K562 (cell line): ENCODE data around the gene FLVCR2. TPM values are rescaled to one million over a fixed set of nuclear protein-coding genes. Genes with fewer than 3 reads are reported as not detected.

Source experiments
- ATAC-seq: fragments of 200-7000 bp; cut with Tn5 transposase; 3 replicates; pipeline ENCODE4 v1.9.1; 2020; ENCODE audit warnings: moderate library complexity
- BruUV-seq: library from RNA; stranded (reverse); fragments of 400-500 nt; replicated peaks from 2 replicates; lab custom pipeline; 2021; lab: Mats Ljungman, UMichigan
- CTCF ChIA-PET: fragments of 300-600 bp; formaldehyde crosslinking; extraction: SDS; loops from one replicate; lab custom pipeline; 2021; ENCODE audit warnings: low intra/inter-chr PET ratio; lab: Yijun Ruan, JAX
- POLR2A ChIA-PET: fragments of 300-600, 350-650 bp; sonication (Branson Sonifier 250); formaldehyde crosslinking; extraction: SDS; loops from one replicate; lab custom pipeline; 2021; ENCODE audit warnings: antibody characterized with exemption, inconsistent platforms; lab: Yijun Ruan, JAX
- DNase-seq, 4 experiments: peaks; one replicate each; pipeline versions ENCODE4 v3.0.0 to v3.0.0-alpha.2; 2011 to 2018; ENCODE audit warnings: low spot score in 3 of 4, mixed read lengths in 3 of 4; ENCODE audit errors: extremely low read depth in 1 of 4
- FAIRE-seq: peaks from 2 replicates; lab custom pipeline; 2011; peaks lifted over from hg19 to GRCh38; lab: Jason Lieb, UNC
- H2AFZ ChIP-seq: 2 replicates; pipeline ENCODE4 v1.6.0; 2011; ENCODE audit warnings: low read depth, low read length, control low read depth, inconsistent platforms
- H3K27ac ChIP-seq: fragments of 200-600 bp; 3 replicates; pipeline ENCODE4 v1.8.0; 2011; ENCODE audit warnings: low read depth, mild to moderate bottlenecking, control low read depth, inconsistent platforms, low read length, moderate library complexity, mixed read lengths; ENCODE audit errors: extremely low read depth
- H3K27me3 ChIP-seq, 2 experiments: fragments of 300-600 bp in 1 of 2; 2 replicates in 1 of 2; 3 replicates in 1 of 2; pipeline versions ENCODE4 v1.6.0 to v1.8.0; 2011; ENCODE audit warnings: inconsistent platforms in 2 of 2, low read length in 2 of 2, mild to moderate bottlenecking in 1 of 2, mixed read lengths in 1 of 2, moderate library complexity in 1 of 2; ENCODE audit not compliant: control insufficient read depth in 2 of 2, insufficient read depth in 2 of 2
- H3K36me3 ChIP-seq: fragments of 300-600 bp; 3 replicates; pipeline ENCODE4 v1.8.0; 2011; ENCODE audit warnings: mild to moderate bottlenecking, low read length, inconsistent platforms; ENCODE audit not compliant: control insufficient read depth, insufficient read depth
- H3K4me1 ChIP-seq, 2 experiments: fragments of 200-600 bp in 1 of 2; replicated peaks in 1 of 2; 2 replicates in 1 of 2; 3 replicates in 1 of 2; pipeline versions ENCODE4 v1.5.1 to v1.8.0; 2011; ENCODE audit warnings: inconsistent platforms in 2 of 2, low read length in 2 of 2, mild to moderate bottlenecking in 1 of 2, mixed read lengths in 1 of 2, moderate library complexity in 1 of 2; ENCODE audit not compliant: control insufficient read depth in 2 of 2, insufficient read depth in 2 of 2
- H3K4me2 ChIP-seq: 2 replicates; pipeline ENCODE4 v1.6.1; 2011; ENCODE audit warnings: low read length, control low read depth, inconsistent platforms, mixed read lengths; ENCODE audit not compliant: insufficient read depth
- H3K4me3 ChIP-seq: fragments of 200-600 bp; sonication (generic), shearing (Covaris generic); 2 replicates; pipeline ENCODE4 v1.5.1; 2016; ENCODE audit warnings: control low read depth, inconsistent platforms
- H3K79me2 ChIP-seq: fragments of 200-600 bp; 3 replicates; pipeline ENCODE4 v1.8.0; 2011; ENCODE audit warnings: low read length, inconsistent platforms; ENCODE audit not compliant: control insufficient read depth, insufficient read depth
- H3K9ac ChIP-seq, 2 experiments: 2 replicates each; pipeline versions ENCODE4 v1.6.0 to v1.6.1; 2011; ENCODE audit warnings: low read depth in 2 of 2, low read length in 2 of 2, control low read depth in 1 of 2, inconsistent platforms in 1 of 2, mild to moderate bottlenecking in 1 of 2, mixed read lengths in 1 of 2; ENCODE audit not compliant: insufficient read depth in 1 of 2
- H3K9me1 ChIP-seq: one replicate; pipeline ENCODE4 v1.6.0; 2011; ENCODE audit warnings: inconsistent platforms, mild to moderate bottlenecking, low read length, moderate library complexity; ENCODE audit not compliant: control insufficient read depth, insufficient read depth
- H3K9me3 ChIP-seq: replicated peaks from 2 replicates; pipeline ENCODE4 v1.5.1; 2011; ENCODE audit warnings: low read depth, low read length, inconsistent platforms; ENCODE audit not compliant: control insufficient read depth, insufficient read depth
- H4K20me1 ChIP-seq: replicated peaks from 2 replicates; pipeline ENCODE4 v1.6.1; 2011; ENCODE audit warnings: low read length, inconsistent platforms, mixed read lengths; ENCODE audit not compliant: control insufficient read depth, insufficient read depth
- MCM7 ChIP-seq, 2 experiments: fragments of 450-650 bp; IDR thresholded peaks; 2 replicates each; pipeline ENCODE4 v1.6.1; 2016 to 2018
- MIER1 ChIP-seq: fragments of 450-650 bp; IDR thresholded peaks from 2 replicates; pipeline ENCODE4 v1.6.1; 2016; ENCODE audit warnings: antibody characterized with exemption, mild to moderate bottlenecking, low read depth
- POLR2AphosphoS2 ChIP-seq: IDR thresholded peaks from 2 replicates; pipeline ENCODE4 v1.6.1; 2012; ENCODE audit warnings: low read length, improper control_type of control experiment
- STAT5A ChIP-seq: IDR thresholded peaks from 2 replicates; pipeline ENCODE4 v1.6.1; 2012; ENCODE audit warnings: low read length, inconsistent platforms, borderline replicate concordance
- WHSC1 ChIP-seq: IDR thresholded peaks from one replicate; pipeline ENCODE4 v1.6.1; 2012; ENCODE audit warnings: low read length, control low read depth, inconsistent platforms
- ZNF780A ChIP-seq: fragments of 250-450 bp; sonication (Bioruptor Pico); IDR thresholded peaks from 2 replicates; pipeline ENCODE4 v1.5.0; 2021; ENCODE audit warnings: mild to moderate bottlenecking
- WGBS: fragments of 100-300 bp; shearing (Covaris generic); methylation state at CpG from one replicate; pipeline ENCODE4 v1.1.6; 2016; ENCODE audit warnings: low coverage, mixed read lengths; ENCODE audit not compliant: insufficient coverage; ENCODE audit errors: missing lambda C conversion rate; 5-methylcytosine and 5-hydroxymethylcytosine counted together
- in situ Hi-C: fragments of 300-500 bp; cut with MboI; formaldehyde crosslinking; loops from 4 replicates; pipeline ENCODE4 v1.15.0; 2018; ENCODE audit warnings: inconsistent platforms, mixed read lengths
- intact Hi-C: fragments of 100-400 bp; cut with micrococcal nuclease; formaldehyde crosslinking; loops from 2 replicates; pipeline ENCODE4 v1.14.2; 2022
- polyA plus RNA-seq, 8 experiments: library from polyadenylated mRNA; depleted of rRNA in 4 of 8; stranded (reverse) in 5 of 8; unstranded in 3 of 8; fragments of >200 nt; fragmentation: Nextera tagmentation in 2 of 8; fragmentation: Illumina TruSeq in 1 of 8; extraction: Ambion mirVana in 2 of 8; extraction: Trizol in 1 of 8; gene quantifications; 2 replicates each; pipeline versions ENCODE4 v1.2.1 to v1.2.3, GENCODE V29; 2011 to 2014; ENCODE audit warnings: inconsistent platforms in 1 of 8, missing spikeins in 1 of 8
- total RNA-seq, 7 experiments: library from RNA; depleted of rRNA in 6 of 7; stranded (reverse); fragments of >200 nt in 6 of 7; fragmentation: Illumina TruSeq in 2 of 7; extraction: Trizol in 2 of 7; gene quantifications; 2 replicates each; pipeline versions ENCODE4 v1.2.1 to v1.2.3, GENCODE V29; 2011 to 2021; ENCODE audit warnings: low replicate concordance in 1 of 7
- TF ChIP-seq, protein P1 (sequence below): sonication (generic); formaldehyde crosslinking; IDR thresholded peaks from 2 replicates; pipeline ENCODE4 v1.8.0; 2022; ENCODE audit warnings: mild to moderate bottlenecking, missing genetic modification reagents
- TF ChIP-seq, protein P2 (sequence below), 2 experiments: fragments of 250-450 bp in 1 of 2; fragments of 450-650 bp in 1 of 2; sonication (Bioruptor Pico) in 1 of 2; IDR thresholded peaks; 2 replicates each; pipeline versions ENCODE4 v1.6.1 to v1.8.0; 2016 to 2021; ENCODE audit warnings: mild to moderate bottlenecking in 2 of 2, moderate library complexity in 2 of 2, missing compliant biosample characterization in 1 of 2, missing genetic modification characterization in 1 of 2

The FLVCR2 gene
- total and polyA plus RNA-seq, 9 of the 15 experiments (the other 6 are each of a cell fraction or from before 2014, with no cell fraction given) = 1.5 TPM; not detected in 8

DNA sequence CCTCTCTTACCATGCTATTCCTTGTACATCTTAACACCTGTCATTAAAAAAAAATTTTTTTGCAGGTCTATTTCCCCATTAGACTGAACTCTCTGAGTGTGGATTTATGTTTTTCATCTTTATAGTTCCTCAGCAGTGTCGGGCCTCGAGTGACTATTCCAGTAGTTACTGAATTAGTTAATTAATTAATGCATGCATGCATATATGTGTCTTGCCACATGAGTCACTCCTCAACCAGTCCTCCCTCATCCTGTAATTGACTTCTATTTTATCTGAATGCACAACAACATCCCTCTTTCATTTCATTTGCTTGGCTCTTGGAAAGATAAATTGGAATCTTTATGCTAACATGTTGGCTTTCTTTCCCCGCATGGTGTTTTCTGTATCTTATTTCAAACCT, 46.6 kb downstream of the FLVCR2 start:
- WGBS = 0% methylated on average over 3 of the region's 3 CpGs
- H3K9me3 ChIP-seq = no peaks in the 10 kb centered on the region
- H3K4me2 ChIP-seq = no peak overlapping the region
- no peak overlapping the region for H3K4me3 ChIP-seq
- H2AFZ ChIP-seq = no peak overlapping the region
- H3K4me1 ChIP-seq = no peaks in the 10 kb centered on the region
- in situ Hi-C loops = no loop called here
- intact Hi-C loops = no loop called here
- no peak overlapping the region for H3K9ac ChIP-seq
- DNase-seq (no peak), ATAC-seq (no peak), FAIRE-seq (no peak)
- H4K20me1 ChIP-seq = no peaks in the 10 kb centered on the region
- ChIA-PET POLR2A (no interaction called here), CTCF (no interaction called here)
- TF ChIP-seq POLR2AphosphoS2 (no peak), WHSC1 (no peak), MCM7 (IDR thresholded peaks at IDR 0.05) (no peak)
- TF ChIP-seq, protein P1, sequence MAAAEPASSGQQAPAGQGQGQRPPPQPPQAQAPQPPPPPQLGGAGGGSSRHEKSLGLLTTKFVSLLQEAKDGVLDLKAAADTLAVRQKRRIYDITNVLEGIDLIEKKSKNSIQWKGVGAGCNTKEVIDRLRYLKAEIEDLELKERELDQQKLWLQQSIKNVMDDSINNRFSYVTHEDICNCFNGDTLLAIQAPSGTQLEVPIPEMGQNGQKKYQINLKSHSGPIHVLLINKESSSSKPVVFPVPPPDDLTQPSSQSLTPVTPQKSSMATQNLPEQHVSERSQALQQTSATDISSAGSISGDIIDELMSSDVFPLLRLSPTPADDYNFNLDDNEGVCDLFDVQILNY (CRISPR knock-in tag) = no peak
- peaks cover 0 to 4% of the 10 kb centered on the region in 2 experiments; a peak in 1 of 5 replicates for H3K27me3 ChIP-seq
- H3K36me3 ChIP-seq = no peaks in the 10 kb centered on the region
- no peaks in the 10 kb centered on the region for H3K9me1 ChIP-seq
- BruUV-seq = no TSS peak
- H3K27ac ChIP-seq = no peak overlapping the region
- no peaks in the 10 kb centered on the region for H3K79me2 ChIP-seq

DNA sequence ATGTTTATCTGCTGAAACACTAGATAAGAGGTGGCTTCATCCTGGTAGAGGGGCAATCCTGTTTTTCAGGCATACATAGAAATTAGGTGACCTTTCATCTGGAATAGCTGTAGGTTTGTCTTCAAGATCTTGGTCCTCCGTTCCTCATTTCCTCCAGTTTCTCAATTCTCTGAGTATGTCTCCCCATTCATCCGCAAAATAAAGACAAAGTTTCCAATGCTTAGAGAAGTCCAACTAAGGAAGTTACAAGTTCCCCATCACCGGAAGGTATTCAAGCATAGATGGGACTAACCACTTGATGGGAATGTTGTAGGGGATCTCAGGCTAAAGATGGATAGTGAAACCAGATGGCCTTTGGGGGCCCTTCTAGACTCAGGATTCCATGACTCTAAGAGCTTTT, 48.0 kb downstream of the FLVCR2 start:
- ChIA-PET CTCF (no interaction called here), POLR2A (no interaction called here)
- no peaks in the 10 kb centered on the region for H3K36me3 ChIP-seq
- H3K4me3 ChIP-seq = no peak overlapping the region
- no peaks in the 10 kb centered on the region for H3K9me1 ChIP-seq
- 13% methylated on average over 3 of the region's 3 CpGs for WGBS
- FAIRE-seq (no peak), ATAC-seq (no peak), DNase-seq (no peak)
- BruUV-seq = no TSS peak
- no peak overlapping the region for H3K27ac ChIP-seq
- intact Hi-C loops (no loop called here), in situ Hi-C loops (no loop called here)
- no peak for TF ChIP-seq MIER1
- TF ChIP-seq, protein P2, sequence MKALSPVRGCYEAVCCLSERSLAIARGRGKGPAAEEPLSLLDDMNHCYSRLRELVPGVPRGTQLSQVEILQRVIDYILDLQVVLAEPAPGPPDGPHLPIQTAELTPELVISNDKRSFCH (CRISPR knock-in tag; IDR thresholded peaks at IDR 0.05) = no peak
- TF ChIP-seq, protein P2 (tag; IDR thresholded peaks at IDR 0.05) = no peak
- TF ChIP-seq ZNF780A = no peak
- TF ChIP-seq STAT5A = no peak
- peaks cover 0 to 4% of the 10 kb centered on the region in 2 experiments; a peak in 1 of 5 replicates for H3K27me3 ChIP-seq
- no peak overlapping the region for H2AFZ ChIP-seq
- no peaks in the 10 kb centered on the region for H3K4me1 ChIP-seq
- no peak overlapping the region for H3K9ac ChIP-seq
- no peaks in the 10 kb centered on the region for H4K20me1 ChIP-seq
- H3K79me2 ChIP-seq = no peaks in the 10 kb centered on the region
- no peaks in the 10 kb centered on the region for H3K9me3 ChIP-seq
- H3K4me2 ChIP-seq = no peak overlapping the region
